ENCODE measurements around the gene C2orf76.

Gene C2orf76

DNA sequence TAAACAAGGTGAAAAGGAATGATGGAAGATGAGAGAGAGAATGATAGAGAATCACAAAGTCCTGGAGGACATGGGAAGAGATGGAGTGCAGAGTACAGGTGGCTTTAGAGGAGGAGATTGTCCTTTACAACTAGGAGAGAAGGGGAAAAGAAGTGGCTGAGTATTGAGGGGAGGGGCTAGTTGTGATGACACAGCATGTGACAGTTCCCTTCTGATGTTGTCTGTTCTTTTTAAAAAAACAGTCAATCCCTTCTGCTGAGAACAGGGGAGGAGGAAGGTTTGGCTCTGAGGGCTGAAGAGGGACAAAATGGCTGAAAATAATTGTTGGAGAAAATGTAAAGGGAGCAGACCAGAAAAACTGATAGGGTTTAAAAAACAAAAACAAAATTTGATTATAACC lies 99.0 kb downstream of the C2orf76 start:
- peaks cover 3 to 8% of the 10 kb centered on the region in 2 experiments for H3K4me1 ChIP-seq (ENCODE audit: control insufficient read depth in 1 of 2, insufficient read depth in 1 of 2, low read depth in 1 of 2, low read length in 1 of 2)
- H3K36me3 ChIP-seq: no peaks in the 10 kb centered on the region
- H3K27ac ChIP-seq: no peak overlapping the region
- TF ChIP-seq, protein P1, sequence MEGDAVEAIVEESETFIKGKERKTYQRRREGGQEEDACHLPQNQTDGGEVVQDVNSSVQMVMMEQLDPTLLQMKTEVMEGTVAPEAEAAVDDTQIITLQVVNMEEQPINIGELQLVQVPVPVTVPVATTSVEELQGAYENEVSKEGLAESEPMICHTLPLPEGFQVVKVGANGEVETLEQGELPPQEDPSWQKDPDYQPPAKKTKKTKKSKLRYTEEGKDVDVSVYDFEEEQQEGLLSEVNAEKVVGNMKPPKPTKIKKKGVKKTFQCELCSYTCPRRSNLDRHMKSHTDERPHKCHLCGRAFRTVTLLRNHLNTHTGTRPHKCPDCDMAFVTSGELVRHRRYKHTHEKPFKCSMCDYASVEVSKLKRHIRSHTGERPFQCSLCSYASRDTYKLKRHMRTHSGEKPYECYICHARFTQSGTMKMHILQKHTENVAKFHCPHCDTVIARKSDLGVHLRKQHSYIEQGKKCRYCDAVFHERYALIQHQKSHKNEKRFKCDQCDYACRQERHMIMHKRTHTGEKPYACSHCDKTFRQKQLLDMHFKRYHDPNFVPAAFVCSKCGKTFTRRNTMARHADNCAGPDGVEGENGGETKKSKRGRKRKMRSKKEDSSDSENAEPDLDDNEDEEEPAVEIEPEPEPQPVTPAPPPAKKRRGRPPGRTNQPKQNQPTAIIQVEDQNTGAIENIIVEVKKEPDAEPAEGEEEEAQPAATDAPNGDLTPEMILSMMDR (IDR thresholded peaks at IDR 0.05): no peak
- no peaks in the 10 kb centered on the region for H3K9me3 ChIP-seq
- no peaks in the 10 kb centered on the region for H3K27me3 ChIP-seq
- no peak overlapping the region for H3K4me3 ChIP-seq (ENCODE audit: low read depth in 1 of 2, low read length in 1 of 2)

DNA sequence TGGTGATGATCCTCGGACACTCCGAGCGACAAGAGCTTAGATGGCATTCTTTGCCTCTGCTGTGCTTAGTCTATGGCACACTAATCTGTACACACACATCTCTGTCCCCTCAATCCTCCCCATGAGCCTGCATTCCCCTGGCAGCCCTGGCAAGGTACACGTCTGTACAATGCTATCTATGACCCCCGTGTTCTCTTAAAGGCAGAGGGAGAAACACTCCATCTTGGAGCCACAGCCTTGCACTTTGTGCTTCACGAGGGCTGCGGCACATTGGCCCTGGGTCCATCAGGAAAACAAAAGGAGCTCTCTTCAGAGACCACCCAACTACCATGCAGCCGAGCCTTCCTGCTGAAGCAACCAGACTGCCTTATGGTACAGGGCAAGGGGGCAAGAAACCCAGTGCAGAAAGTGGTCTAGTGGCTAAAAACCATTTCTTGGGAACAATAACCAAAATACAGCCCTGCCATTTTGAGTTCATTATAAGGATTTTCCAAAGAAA lies 100.5 kb downstream of the C2orf76 start:
- TF ChIP-seq, protein P1 (IDR thresholded peaks at IDR 0.05): no peak
- no peaks in the 10 kb centered on the region for H3K9me3 ChIP-seq
- H3K4me3 ChIP-seq (ENCODE audit: low read depth in 1 of 2, low read length in 1 of 2): no peak overlapping the region
- H3K27ac ChIP-seq: no peak overlapping the region
- H3K4me1 ChIP-seq (ENCODE audit: control insufficient read depth in 1 of 2, insufficient read depth in 1 of 2, low read depth in 1 of 2, low read length in 1 of 2): peaks cover 3 to 8% of the 10 kb centered on the region in 2 experiments
- H3K27me3 ChIP-seq: no peaks in the 10 kb centered on the region
- no peaks in the 10 kb centered on the region for H3K36me3 ChIP-seq

DNA sequence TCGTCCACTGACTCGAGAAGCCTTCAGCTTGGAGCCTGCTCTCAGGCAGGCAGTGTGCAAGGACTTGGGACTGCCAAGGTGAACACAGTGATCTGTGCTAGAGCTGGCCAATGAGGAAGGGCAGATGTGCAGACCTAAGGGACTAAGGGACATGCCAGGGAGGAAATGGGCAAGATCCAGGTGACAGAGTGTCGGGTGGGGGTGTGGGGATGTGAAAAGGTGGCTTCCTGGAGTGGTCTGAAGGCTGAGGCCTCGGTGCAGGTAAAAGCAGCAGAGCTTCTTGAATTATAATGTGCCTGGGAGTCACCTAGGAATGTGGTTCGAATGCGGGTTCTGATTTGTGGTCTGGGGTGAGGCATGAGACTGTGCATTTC lies 101.0 kb downstream of the C2orf76 start:
- H3K36me3 ChIP-seq: no peaks in the 10 kb centered on the region
- no peak overlapping the region for H3K27ac ChIP-seq
- peaks cover 3 to 8% of the 10 kb centered on the region in 2 experiments for H3K4me1 ChIP-seq (ENCODE audit: control insufficient read depth in 1 of 2, insufficient read depth in 1 of 2, low read depth in 1 of 2, low read length in 1 of 2)
- no peaks in the 10 kb centered on the region for H3K27me3 ChIP-seq
- TF ChIP-seq, protein P1 (IDR thresholded peaks at IDR 0.05): no peak
- H3K9me3 ChIP-seq: no peaks in the 10 kb centered on the region
- no peak overlapping the region for H3K4me3 ChIP-seq (ENCODE audit: low read depth in 1 of 2, low read length in 1 of 2)

DNA sequence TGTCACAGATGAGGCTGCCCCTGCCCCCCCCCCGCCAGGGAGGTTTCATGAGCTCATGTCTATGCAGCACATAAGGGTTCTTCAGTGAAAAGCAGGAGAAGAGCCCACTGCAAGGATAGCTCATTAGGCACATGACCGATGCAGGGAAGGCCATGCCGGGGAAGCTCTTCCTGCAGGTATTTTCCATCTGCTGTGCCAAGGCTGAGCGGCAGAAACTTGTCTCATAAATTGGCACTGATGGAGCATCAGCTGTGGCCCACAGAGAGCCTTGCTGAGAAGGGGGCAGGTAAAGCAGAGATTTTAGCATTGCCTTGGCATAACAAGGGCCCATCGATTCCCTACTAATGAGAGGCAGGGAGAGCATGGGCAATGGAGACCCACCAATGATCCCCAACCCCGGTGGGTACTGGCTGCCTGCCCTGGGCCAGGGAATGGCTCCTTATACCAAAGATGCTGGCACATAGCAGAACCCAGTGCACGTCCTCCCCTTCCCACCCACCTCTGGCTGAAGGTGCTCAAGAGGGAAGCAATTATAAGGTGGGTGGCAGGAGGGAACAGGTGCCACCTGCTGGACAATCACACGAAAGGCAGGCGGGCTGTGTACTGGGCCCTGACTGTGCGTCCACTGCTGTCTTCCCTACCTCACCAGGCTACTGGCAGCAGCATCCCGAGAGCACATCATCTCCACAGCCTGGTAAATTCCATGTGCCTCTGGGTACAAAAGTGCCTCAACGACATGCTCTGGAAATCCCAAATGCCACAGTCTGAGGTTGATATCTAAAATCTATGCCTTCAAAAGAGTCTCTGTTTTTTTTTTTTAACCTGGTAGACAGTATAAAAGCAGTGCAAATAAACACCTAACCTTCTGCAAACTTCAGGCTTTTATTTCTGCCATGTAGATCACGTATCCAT lies 101.6 kb downstream of the C2orf76 start:
- H3K27me3 ChIP-seq: no peaks in the 10 kb centered on the region
- peaks cover 3 to 8% of the 10 kb centered on the region in 2 experiments for H3K4me1 ChIP-seq (ENCODE audit: control insufficient read depth in 1 of 2, insufficient read depth in 1 of 2, low read depth in 1 of 2, low read length in 1 of 2)
- no peak overlapping the region for H3K27ac ChIP-seq
- no peak overlapping the region for H3K4me3 ChIP-seq (ENCODE audit: low read depth in 1 of 2, low read length in 1 of 2)
- H3K9me3 ChIP-seq: no peaks in the 10 kb centered on the region
- TF ChIP-seq, protein P1 (IDR thresholded peaks at IDR 0.05): peak; percentile 47
- no peaks in the 10 kb centered on the region for H3K36me3 ChIP-seq

DNA sequence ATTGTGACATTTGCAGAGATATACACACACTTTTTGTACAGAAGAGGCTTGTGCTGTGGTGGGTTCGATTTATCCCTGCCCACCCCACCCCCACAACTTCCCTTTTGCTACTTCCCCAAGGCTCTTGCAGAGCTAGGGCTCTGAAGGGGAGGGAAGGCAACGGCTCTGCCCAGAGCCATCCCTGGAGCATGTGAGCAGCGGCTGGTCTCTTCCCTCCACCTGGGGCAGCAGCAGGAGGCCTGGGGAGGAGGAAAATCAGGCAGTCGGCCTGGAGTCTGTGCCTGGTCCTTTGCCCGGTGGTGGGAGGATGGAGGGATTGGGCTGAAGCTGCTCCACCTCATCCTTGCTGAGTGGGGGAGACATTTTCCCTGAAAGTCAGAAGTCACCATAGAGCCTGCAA lies 103.0 kb downstream of the C2orf76 start:
- Histone ChIP-seq H3K4me1 (ENCODE audit: control insufficient read depth in 1 of 2, insufficient read depth in 1 of 2, low read depth in 1 of 2, low read length in 1 of 2) (peaks cover 3 to 8% of the 10 kb centered on the region in 2 experiments), H3K36me3 (no peaks in the 10 kb centered on the region), H3K27me3 (no peaks in the 10 kb centered on the region), H3K9me3 (no peaks in the 10 kb centered on the region), H3K4me3 (ENCODE audit: low read depth in 1 of 2, low read length in 1 of 2) (no peak overlapping the region), H3K27ac (no peak overlapping the region)
- TF ChIP-seq, protein P1 (IDR thresholded peaks at IDR 0.05): no peak
